ENCODE measurements around the gene GPR132.

The GPR132 gene

GRCh38 chr14:105098316-105098715, 33.1 kb upstream of the GPR132 start:
- Histone ChIP-seq H3K27ac (ENCODE audit: low read depth, low read length) (no peak overlapping the region), H2AFZ (ENCODE audit: low read length, unreplicated experiment) (no peak overlapping the region), H3K4me1 (ENCODE audit: control insufficient read depth, insufficient read depth, low read length, unreplicated experiment) (peaks cover 7% of the 10 kb centered on the region), H3K27me3 (ENCODE audit: insufficient read depth, low read length) (peaks cover 29% of the 10 kb centered on the region), H3K4me3 (ENCODE audit: low read depth, low read length) (no peak overlapping the region), H3K79me2 (ENCODE audit: control insufficient read depth, insufficient read depth, low read length, unreplicated experiment) (no peaks in the 10 kb centered on the region), H3K36me3 (ENCODE audit: insufficient read depth, low read length) (no peaks in the 10 kb centered on the region)

GRCh38 chr14:105097794-105098127, 32.5 kb upstream of the GPR132 start:
- Histone ChIP-seq H3K27ac (ENCODE audit: low read depth, low read length) (no peak overlapping the region), H3K36me3 (ENCODE audit: insufficient read depth, low read length) (no peaks in the 10 kb centered on the region), H3K27me3 (ENCODE audit: insufficient read depth, low read length) (peaks cover 24% of the 10 kb centered on the region), H3K4me1 (ENCODE audit: control insufficient read depth, insufficient read depth, low read length, unreplicated experiment) (peaks cover 8% of the 10 kb centered on the region), H3K79me2 (ENCODE audit: control insufficient read depth, insufficient read depth, low read length, unreplicated experiment) (no peaks in the 10 kb centered on the region), H2AFZ (ENCODE audit: low read length, unreplicated experiment) (no peak overlapping the region), H3K4me3 (ENCODE audit: low read depth, low read length) (no peak overlapping the region)

- no peak overlapping the region for H2AFZ ChIP-seq (ENCODE audit: low read length, unreplicated experiment)
- no peaks in the 10 kb centered on the region for H3K79me2 ChIP-seq (ENCODE audit: control insufficient read depth, insufficient read depth, low read length, unreplicated experiment)
- H3K27ac ChIP-seq (ENCODE audit: low read depth, low read length), result no peak overlapping the region
- no peak overlapping the region for H3K4me3 ChIP-seq (ENCODE audit: low read depth, low read length)
- peaks cover 22% of the 10 kb centered on the region for H3K4me1 ChIP-seq (ENCODE audit: control insufficient read depth, insufficient read depth, low read length, unreplicated experiment)
- no peaks in the 10 kb centered on the region for H3K36me3 ChIP-seq (ENCODE audit: insufficient read depth, low read length)
- peaks cover 12% of the 10 kb centered on the region; the same call in 1 of the 2 replicates for H3K27me3 ChIP-seq (ENCODE audit: insufficient read depth, low read length)
Observed at GRCh38 chr14:105096206-105096875, 31.1 kb upstream of the GPR132 start.

- Histone ChIP-seq H3K27me3 (ENCODE audit: insufficient read depth, low read length) (peaks cover 9% of the 10 kb centered on the region; the same call in 1 of the 2 replicates), H2AFZ (ENCODE audit: low read length, unreplicated experiment) (no peak overlapping the region), H3K4me1 (ENCODE audit: control insufficient read depth, insufficient read depth, low read length, unreplicated experiment) (peaks cover 26% of the 10 kb centered on the region), H3K36me3 (ENCODE audit: insufficient read depth, low read length) (no peaks in the 10 kb centered on the region), H3K79me2 (ENCODE audit: control insufficient read depth, insufficient read depth, low read length, unreplicated experiment) (no peaks in the 10 kb centered on the region), H3K4me3 (ENCODE audit: low read depth, low read length) (no peak overlapping the region), H3K27ac (ENCODE audit: low read depth, low read length) (no peak overlapping the region)
Observed at GRCh38 chr14:105095236-105095805, 30.1 kb upstream of the GPR132 start.

GRCh38 chr14:105094193-105094907, 29.1 kb upstream of the GPR132 start:
- peaks cover under 1% of the 10 kb centered on the region; the same call in 1 of the 2 replicates for H3K27me3 ChIP-seq (ENCODE audit: insufficient read depth, low read length)
- H3K79me2 ChIP-seq (ENCODE audit: control insufficient read depth, insufficient read depth, low read length, unreplicated experiment), result no peaks in the 10 kb centered on the region
- peak overlapping the region; percentile 97 for H3K4me3 ChIP-seq (ENCODE audit: low read depth, low read length)
- no peak overlapping the region for H3K27ac ChIP-seq (ENCODE audit: low read depth, low read length)
- no peaks in the 10 kb centered on the region for H3K36me3 ChIP-seq (ENCODE audit: insufficient read depth, low read length)
- H2AFZ ChIP-seq (ENCODE audit: low read length, unreplicated experiment), result no peak overlapping the region
- H3K4me1 ChIP-seq (ENCODE audit: control insufficient read depth, insufficient read depth, low read length, unreplicated experiment), result peaks cover 34% of the 10 kb centered on the region

GRCh38 chr14:105093431-105094192, 28.4 kb upstream of the GPR132 start:
- peak overlapping the region; percentile 100 for H2AFZ ChIP-seq (ENCODE audit: low read length, unreplicated experiment)
- H3K4me3 ChIP-seq (ENCODE audit: low read depth, low read length), result peak overlapping the region; percentile 97
- no peaks in the 10 kb centered on the region for H3K79me2 ChIP-seq (ENCODE audit: control insufficient read depth, insufficient read depth, low read length, unreplicated experiment)
- no peaks in the 10 kb centered on the region for H3K36me3 ChIP-seq (ENCODE audit: insufficient read depth, low read length)
- H3K27ac ChIP-seq (ENCODE audit: low read depth, low read length), result peak overlapping the region; percentile 48; the same call in 1 of the 2 replicates
- H3K27me3 ChIP-seq (ENCODE audit: insufficient read depth, low read length), result no peaks in the 10 kb centered on the region
- peaks cover 41% of the 10 kb centered on the region for H3K4me1 ChIP-seq (ENCODE audit: control insufficient read depth, insufficient read depth, low read length, unreplicated experiment)

- Histone ChIP-seq H2AFZ (ENCODE audit: low read length, unreplicated experiment) (peak overlapping the region; percentile 100), H3K36me3 (ENCODE audit: insufficient read depth, low read length) (no peaks in the 10 kb centered on the region), H3K4me1 (ENCODE audit: control insufficient read depth, insufficient read depth, low read length, unreplicated experiment) (peaks cover 47% of the 10 kb centered on the region), H3K79me2 (ENCODE audit: control insufficient read depth, insufficient read depth, low read length, unreplicated experiment) (no peaks in the 10 kb centered on the region), H3K4me3 (ENCODE audit: low read depth, low read length) (peak overlapping the region; percentile 97), H3K27me3 (ENCODE audit: insufficient read depth, low read length) (no peaks in the 10 kb centered on the region), H3K27ac (ENCODE audit: low read depth, low read length) (0 out of 2 replicates have a peak overlapping the region, but pooled peaks have one; percentile 30)
Observed at GRCh38 chr14:105093038-105093430, 27.8 kb upstream of the GPR132 start.

- Histone ChIP-seq H3K27ac (ENCODE audit: low read depth, low read length) (peak overlapping the region; percentile 38), H3K4me1 (ENCODE audit: control insufficient read depth, insufficient read depth, low read length, unreplicated experiment) (peaks cover 50% of the 10 kb centered on the region), H3K27me3 (ENCODE audit: insufficient read depth, low read length) (no peaks in the 10 kb centered on the region), H3K36me3 (ENCODE audit: insufficient read depth, low read length) (no peaks in the 10 kb centered on the region), H2AFZ (ENCODE audit: low read length, unreplicated experiment) (peak overlapping the region; percentile 100), H3K79me2 (ENCODE audit: control insufficient read depth, insufficient read depth, low read length, unreplicated experiment) (no peaks in the 10 kb centered on the region), H3K4me3 (ENCODE audit: low read depth, low read length) (peak overlapping the region; percentile 97)
Observed at GRCh38 chr14:105092171-105093037, 27.2 kb upstream of the GPR132 start.

GRCh38 chr14:105091517-105092170, 26.4 kb upstream of the GPR132 start:
- peaks cover 50% of the 10 kb centered on the region for H3K4me1 ChIP-seq (ENCODE audit: control insufficient read depth, insufficient read depth, low read length, unreplicated experiment)
- no peaks in the 10 kb centered on the region for H3K36me3 ChIP-seq (ENCODE audit: insufficient read depth, low read length)
- peak overlapping the region; percentile 97 for H3K4me3 ChIP-seq (ENCODE audit: low read depth, low read length)
- peak overlapping the region; percentile 38 for H3K27ac ChIP-seq (ENCODE audit: low read depth, low read length)
- H2AFZ ChIP-seq (ENCODE audit: low read length, unreplicated experiment), result no peak overlapping the region
- H3K27me3 ChIP-seq (ENCODE audit: insufficient read depth, low read length), result no peaks in the 10 kb centered on the region
- H3K79me2 ChIP-seq (ENCODE audit: control insufficient read depth, insufficient read depth, low read length, unreplicated experiment), result no peaks in the 10 kb centered on the region

All from ACC112 (cell line).